Left ventricle myocardium inferior (tissue), 1 donor: Measurements from ENCODE around the gene IGSF23. TPM values are rescaled to one million over a fixed set of nuclear protein-coding genes. Genes with fewer than 3 reads are reported as not detected.
A peak's percentile ranks its signal among the peaks of the same experiment; 100 is the strongest.
"Not testable (repeated sequence)": the region's sequence is repeated elsewhere in the genome, so short reads cannot be mapped to it uniquely, and the experiment has no call there.

ENCODE experiments used
- DNase-seq: peaks from one replicate; pipeline ENCODE4 v3.0.0-alpha.2; 2020
- H3K27ac ChIP-seq: fragments of 200-600 bp; replicated peaks from 2 replicates; pipeline ENCODE4 v1.8.0; 2021
- H3K27me3 ChIP-seq: fragments of 200-600 bp; 2 replicates; pipeline ENCODE4 v1.8.0; 2021; ENCODE audit warnings: low read depth
- H3K36me3 ChIP-seq: fragments of 200-600 bp; 2 replicates; pipeline ENCODE4 v1.8.0; 2021
- H3K4me1 ChIP-seq: fragments of 200-600 bp; 2 replicates; pipeline ENCODE4 v1.8.0; 2021
- H3K4me3 ChIP-seq: fragments of 200-600 bp; 2 replicates; pipeline ENCODE4 v1.8.0; 2021; ENCODE audit warnings: mild to moderate bottlenecking, moderate library complexity
- H3K9me3 ChIP-seq: fragments of 200-600 bp; replicated peaks from 2 replicates; pipeline ENCODE4 v1.8.0; 2021
- intact Hi-C: fragments of 100-400 bp; cut with micrococcal nuclease; formaldehyde crosslinking; loops from one replicate; pipeline ENCODE4 v1.11.0; 2022
- total RNA-seq: library from RNA; stranded (reverse); fragmentation: NEBNext Ultra II Directional; extraction: Animal tissue kit (Norgen Biotek cat#: 25700); gene quantifications from one replicate; pipeline ENCODE4 v1.2.1, GENCODE V29; 2021
- TF ChIP-seq, protein P1 (sequence below): fragments of 200-600 bp; IDR thresholded peaks from 2 replicates; pipeline ENCODE4 v1.8.0; 2021; ENCODE audit warnings: antibody characterized with exemption, mild to moderate bottlenecking, borderline replicate concordance
- donor health status: DM: no; HTN: yes; CAD: no; lungs with severe emphysema.

IGSF23 gene
- total RNA-seq, 1 donor from 2014 or later = not detected

GRCh38 chr19:44590245-44591059 is 22.9 kb upstream of the IGSF23 start:
- peaks cover 26% of the 10 kb centered on the region for H3K4me1 ChIP-seq
- H3K27me3 ChIP-seq = no peaks in the 10 kb centered on the region
- H3K4me3 ChIP-seq = no peak overlapping the region
- TF ChIP-seq, protein P1, sequence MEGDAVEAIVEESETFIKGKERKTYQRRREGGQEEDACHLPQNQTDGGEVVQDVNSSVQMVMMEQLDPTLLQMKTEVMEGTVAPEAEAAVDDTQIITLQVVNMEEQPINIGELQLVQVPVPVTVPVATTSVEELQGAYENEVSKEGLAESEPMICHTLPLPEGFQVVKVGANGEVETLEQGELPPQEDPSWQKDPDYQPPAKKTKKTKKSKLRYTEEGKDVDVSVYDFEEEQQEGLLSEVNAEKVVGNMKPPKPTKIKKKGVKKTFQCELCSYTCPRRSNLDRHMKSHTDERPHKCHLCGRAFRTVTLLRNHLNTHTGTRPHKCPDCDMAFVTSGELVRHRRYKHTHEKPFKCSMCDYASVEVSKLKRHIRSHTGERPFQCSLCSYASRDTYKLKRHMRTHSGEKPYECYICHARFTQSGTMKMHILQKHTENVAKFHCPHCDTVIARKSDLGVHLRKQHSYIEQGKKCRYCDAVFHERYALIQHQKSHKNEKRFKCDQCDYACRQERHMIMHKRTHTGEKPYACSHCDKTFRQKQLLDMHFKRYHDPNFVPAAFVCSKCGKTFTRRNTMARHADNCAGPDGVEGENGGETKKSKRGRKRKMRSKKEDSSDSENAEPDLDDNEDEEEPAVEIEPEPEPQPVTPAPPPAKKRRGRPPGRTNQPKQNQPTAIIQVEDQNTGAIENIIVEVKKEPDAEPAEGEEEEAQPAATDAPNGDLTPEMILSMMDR = no peak
- intact Hi-C loops = no loop called here
- H3K27ac ChIP-seq = peak overlapping the region; percentile 79
- H3K36me3 ChIP-seq = no peaks in the 10 kb centered on the region
- DNase-seq = no peak
- no peaks in the 10 kb centered on the region for H3K9me3 ChIP-seq

DNA sequence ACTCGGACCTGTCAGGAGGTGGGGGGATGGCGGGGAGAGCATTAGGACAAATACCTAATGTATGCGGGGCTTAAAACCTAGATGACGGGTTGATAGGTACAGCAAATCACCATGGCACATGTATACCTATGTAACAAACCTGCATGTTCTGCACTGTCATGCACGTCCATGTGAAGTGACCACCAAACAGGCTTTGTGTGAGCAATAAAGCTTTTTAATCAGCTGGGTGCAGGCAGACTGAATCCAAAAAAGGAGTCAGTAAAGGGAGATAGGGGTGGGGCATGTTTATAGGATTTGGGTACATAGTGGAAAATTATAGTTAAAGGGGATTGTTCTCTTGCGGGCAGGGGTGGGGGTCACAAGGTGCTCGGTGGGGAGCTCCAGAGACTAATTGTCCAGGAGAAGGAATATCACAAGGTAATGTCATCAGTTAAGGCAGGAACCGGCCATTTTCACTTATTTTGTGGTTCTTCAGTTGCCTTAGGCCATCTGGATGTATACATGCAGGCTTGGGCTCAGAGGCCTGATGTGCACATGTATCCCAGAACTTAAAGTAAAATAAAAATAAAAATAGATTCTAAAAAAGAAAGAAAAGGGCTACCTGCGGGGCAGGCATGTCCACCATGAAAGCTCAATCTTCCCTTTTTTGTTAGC is 21.9 kb upstream of the IGSF23 start:
- Histone ChIP-seq H3K4me1 (peaks cover 26% of the 10 kb centered on the region), H3K27ac (peak overlapping the region; percentile 79)
- H3K4me3 ChIP-seq, intact Hi-C loops, H3K9me3 ChIP-seq, H3K27me3 ChIP-seq, H3K36me3 ChIP-seq, DNase-seq: not testable (repeated sequence)

GRCh38 chr19:44592451-44592890 is 20.9 kb upstream of the IGSF23 start:
- H3K9me3 ChIP-seq = no peaks in the 10 kb centered on the region
- peaks cover 26% of the 10 kb centered on the region for H3K4me1 ChIP-seq
- TF ChIP-seq, protein P1 = no peak
- H3K4me3 ChIP-seq = no peak overlapping the region
- intact Hi-C loops = no loop called here
- DNase-seq = no peak
- peaks cover 4% of the 10 kb centered on the region for H3K27me3 ChIP-seq
- no peaks in the 10 kb centered on the region for H3K36me3 ChIP-seq
- peak overlapping the region; percentile 79 for H3K27ac ChIP-seq

DNA sequence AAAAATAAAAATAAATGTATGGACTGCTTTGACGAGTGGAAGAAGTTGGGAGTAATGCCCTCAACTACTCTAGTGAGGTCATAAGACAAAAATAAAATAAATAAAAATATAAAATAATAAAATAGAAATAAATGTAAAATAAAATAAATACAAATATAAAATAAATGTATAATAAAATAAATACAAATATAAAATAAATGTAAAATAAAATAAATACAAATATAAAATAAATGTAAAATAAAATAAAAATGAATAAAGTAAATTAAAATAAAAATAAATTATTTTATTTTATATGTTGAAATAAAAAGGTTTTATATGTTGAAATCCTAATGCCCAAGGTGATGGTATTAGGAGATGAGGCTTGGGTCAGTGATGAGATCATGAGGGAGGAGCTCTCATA is 20.1 kb upstream of the IGSF23 start:
- DNase-seq = no peak
- Histone ChIP-seq H3K27me3 (peaks cover 4% of the 10 kb centered on the region), H3K27ac (peak overlapping the region; percentile 79), H3K4me1 (peaks cover 20% of the 10 kb centered on the region), H3K9me3 (peaks cover 2% of the 10 kb centered on the region), H3K36me3 (no peaks in the 10 kb centered on the region), H3K4me3 (no peak overlapping the region)
- TF ChIP-seq, protein P1 = no peak
- intact Hi-C loops = no loop called here

DNA sequence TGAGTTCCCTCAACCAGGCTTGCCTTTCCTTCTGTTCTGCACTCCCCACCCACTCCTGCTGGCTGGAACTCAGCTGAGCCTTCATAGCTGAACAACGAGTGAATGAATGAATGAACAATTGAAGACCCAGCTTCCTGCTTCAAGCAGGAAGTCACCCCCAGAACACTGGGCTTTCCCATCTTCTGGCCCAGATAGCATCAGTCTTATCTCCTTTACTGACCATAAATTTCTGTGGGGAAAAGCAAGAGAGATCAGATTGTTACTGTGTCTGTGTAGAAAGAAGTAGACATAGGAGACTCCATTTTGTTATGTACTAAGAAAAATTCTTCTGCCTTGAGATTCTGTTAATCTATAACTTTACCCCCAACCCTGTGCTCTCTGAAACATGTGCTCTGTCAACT is 19.5 kb upstream of the IGSF23 start:
- intact Hi-C loops, H3K9me3 ChIP-seq, H3K27me3 ChIP-seq, H3K36me3 ChIP-seq, H3K4me3 ChIP-seq, DNase-seq, H3K27ac ChIP-seq: not testable (repeated sequence)
- peaks cover 14% of the 10 kb centered on the region for H3K4me1 ChIP-seq

- H3K27me3 ChIP-seq = peaks cover 4% of the 10 kb centered on the region
Observed at GRCh38 chr19:44596428-44597130, 16.8 kb upstream of the IGSF23 start.

More at GRCh38 chr19:44596428-44597130, 16.8 kb upstream of the IGSF23 start:
- TF ChIP-seq, protein P1 = no peak
- Histone ChIP-seq H3K27ac (no peak overlapping the region), H3K4me1 (peaks cover 14% of the 10 kb centered on the region), H3K9me3 (peaks cover 5% of the 10 kb centered on the region), H3K4me3 (no peak overlapping the region), H3K36me3 (no peaks in the 10 kb centered on the region)
- no peak for DNase-seq
- intact Hi-C loops = no loop called here
